Measurements from ENCODE around the gene HOXD4.

Gene HOXD4

DNA sequence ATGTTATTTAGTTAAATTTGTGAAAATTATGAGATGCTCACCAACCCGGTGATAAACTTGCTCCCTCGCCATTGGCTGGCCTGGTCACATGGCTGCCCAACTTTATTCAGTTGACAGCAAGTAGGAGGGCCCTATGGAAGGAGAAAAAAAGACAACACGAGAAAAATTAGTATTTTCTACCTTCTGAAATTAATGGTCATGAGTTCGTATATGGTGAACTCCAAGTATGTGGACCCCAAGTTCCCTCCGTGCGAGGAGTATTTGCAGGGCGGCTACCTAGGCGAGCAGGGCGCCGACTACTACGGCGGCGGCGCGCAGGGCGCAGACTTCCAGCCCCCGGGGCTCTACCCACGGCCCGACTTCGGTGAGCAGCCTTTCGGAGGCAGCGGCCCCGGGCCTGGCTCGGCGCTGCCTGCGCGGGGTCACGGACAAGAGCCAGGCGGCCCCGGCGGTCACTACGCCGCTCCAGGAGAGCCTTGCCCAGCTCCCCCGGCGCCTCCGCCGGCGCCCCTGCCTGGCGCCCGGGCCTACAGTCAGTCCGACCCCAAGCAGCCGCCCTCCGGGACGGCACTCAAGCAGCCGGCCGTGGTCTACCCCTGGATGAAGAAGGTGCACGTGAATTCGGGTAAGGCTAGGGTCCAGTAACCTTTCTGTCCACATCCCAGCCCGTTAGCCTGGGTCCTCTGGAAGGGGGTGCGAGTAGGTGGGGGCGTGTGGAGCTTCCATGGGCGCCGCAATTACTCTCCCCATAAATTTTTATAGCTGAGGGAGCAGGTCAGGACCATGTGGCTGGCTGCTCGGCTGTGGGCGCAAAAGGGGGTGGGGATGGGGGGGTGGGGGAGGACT lies at the start of gene HOXD4:
Gene HOXD4, plus strand, starts transcription at position 109 of the 846 bp plus-strand sequence. Its CDS starts 84 bp downstream, at position 193.
- peak; percentile 74 for DNase-seq (ENCODE audit: low spot score)

DNA sequence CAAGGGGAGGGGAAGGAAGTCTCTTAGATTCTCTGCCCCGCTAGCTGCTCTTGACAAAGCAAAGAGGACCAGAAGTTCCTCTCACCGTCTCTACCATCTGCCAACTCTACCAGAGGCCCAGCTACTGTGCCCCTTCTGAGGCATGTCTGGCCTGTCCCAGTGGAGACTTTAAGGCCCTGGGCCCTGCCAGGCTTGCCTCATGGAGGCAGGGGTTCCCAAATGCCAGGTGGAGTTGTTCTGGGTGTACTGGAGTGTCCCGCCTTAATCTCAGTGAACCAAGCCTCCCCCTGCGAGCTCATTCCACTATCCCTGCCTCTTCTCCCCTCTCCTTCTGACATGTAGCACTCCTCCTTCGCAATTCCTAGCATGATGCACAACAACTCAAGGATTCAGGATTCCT lies 49.5 kb upstream of the HOXD4 start:
- no peak for DNase-seq (ENCODE audit: low spot score)

DNA sequence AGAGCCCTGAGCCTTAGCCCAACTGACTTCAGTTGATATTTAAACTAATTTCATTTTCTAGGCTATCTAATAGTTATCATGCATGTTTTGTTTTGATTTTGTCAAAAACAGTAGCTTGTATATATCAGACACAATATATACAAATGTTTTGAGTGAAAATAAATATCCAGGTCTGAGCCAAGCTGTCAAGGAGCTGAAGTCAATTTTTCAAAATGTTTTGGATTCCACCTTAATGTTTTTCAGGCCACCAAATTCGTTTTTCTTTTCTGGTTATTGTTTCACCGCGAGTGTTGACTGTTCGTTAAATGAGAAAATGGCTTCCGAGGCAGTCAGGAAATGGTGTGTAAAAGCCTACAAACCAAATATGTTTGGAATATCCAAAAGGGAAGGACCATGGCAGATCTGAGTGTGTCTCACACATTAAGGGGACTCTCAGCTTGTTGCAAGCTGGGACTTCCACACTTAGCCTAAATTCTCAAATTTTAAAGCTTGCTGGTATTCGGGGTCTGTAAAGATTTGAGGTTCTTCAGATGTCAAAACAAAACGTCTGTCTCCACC lies 49.0 kb upstream of the HOXD4 start:
- no peak for DNase-seq (ENCODE audit: low spot score)

DNA sequence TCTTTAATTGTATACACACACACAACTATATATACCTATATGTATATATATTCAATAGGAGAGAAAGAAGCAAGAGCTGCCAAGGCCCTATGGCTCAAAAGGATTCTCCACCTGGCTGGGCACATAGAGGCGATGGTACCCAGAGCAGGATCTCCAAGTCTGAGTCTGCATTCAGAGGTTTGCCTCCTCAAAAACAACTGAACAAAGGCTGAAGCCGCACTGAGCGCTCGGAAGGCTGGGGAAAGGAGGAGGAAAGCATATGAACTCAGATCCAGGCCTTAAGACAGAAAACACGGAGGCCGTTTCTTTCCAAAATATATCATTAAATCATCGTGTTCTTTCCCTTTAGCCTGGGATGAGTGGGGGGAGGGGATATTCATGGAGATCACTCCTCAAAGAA lies 48.2 kb upstream of the HOXD4 start:
- DNase-seq (ENCODE audit: low spot score): no peak

DNA sequence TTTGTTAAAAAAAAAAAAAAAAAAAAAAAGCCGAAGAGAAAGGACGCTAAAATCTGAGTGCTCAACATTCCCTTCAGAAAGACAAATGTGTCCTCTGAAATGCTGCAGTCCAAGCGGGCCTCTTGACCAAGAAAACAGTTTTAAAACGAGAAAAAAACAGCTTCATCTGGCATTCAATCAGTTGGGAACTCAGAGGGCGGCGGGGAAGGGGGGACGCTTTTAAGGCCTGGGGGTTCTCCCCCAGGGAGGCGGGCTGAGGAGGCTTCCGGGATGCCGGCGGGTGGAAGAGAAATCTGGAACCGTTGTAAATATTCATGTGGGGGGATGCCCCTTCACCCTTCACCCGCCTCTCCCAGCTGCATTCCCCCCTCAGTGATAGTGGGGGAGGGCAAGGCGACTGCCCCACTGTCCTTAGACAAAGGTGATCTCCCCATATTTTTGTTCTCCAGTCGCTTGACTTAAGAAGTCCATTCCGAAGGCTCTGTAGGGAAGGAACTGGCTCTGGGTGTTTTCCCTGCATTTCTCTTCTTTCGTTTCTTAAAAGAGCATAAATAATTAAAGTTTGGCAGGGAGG lies 47.5 kb upstream of the HOXD4 start:
- DNase-seq (ENCODE audit: low spot score): no peak

DNA sequence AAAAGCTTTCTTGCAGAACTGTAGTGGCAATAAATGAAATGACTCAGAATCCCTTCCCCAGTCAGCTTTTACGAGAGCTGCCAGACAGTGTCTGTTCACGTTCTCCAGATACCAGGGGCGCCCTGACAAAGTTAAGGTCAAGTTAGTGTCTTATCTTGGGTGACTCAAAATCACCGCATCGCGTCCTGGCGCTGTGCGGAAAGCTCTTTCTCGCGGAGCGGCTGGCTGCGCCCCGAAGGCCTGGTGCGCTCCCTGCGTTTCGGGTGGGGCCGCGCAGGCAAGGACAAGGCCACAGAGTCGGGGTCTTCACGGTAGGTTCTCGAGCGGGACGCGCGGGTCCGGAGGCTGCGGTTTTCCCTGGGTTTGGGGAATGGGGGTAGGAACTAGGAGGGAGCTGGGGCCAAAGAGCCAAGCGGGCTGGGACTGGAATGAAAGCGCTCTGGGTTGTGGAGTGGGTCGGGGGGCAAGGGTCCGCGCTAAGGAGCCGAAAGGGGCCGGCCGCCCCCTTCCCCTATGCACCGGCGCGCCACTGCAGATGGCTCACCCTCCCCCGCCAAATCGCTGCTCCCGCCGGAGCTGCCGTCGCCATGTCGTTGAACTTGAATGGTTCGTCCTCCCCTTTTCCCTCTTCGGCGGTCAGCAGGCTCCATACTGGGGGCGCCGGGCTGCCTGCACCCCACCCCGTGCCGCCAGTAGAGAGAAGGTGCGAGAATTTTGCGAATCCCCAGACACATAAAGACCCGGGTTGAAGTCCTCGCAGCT lies 46.9 kb upstream of the HOXD4 start:
- DNase-seq (ENCODE audit: low spot score): peak; percentile 74

DNA sequence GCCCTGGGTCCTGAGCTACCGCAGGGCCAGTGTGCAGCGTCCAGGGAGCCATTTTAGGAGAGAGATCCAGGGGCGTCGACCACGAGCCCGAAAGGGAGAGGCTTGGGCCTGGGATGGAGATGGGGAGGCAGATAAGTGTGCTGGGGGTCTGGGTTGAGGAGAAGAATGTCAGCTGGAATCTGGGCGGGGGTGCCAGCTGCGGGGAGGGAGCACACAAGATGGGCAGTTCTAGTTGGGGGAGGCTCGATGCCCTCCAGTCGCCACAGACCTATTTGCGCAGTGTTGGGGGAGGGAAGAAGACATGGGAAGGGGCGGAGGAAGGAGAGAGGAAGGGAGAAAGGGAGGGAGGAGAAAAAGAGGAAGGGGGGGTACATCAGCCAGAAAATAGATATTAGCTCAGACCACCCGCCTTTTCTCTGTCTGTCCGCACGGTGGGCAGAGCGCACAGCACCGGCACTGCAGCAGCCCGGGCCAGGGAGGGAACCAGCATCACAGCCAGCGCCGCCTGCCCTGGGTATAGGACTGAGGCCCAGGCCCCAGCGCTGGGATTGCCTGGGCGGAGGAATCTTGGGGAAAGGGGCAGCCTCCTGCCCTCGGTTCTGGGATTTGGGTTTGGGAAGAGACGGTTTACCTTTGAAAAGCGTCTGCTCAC lies 46.1 kb upstream of the HOXD4 start:
- DNase-seq (ENCODE audit: low spot score): no peak

DNA sequence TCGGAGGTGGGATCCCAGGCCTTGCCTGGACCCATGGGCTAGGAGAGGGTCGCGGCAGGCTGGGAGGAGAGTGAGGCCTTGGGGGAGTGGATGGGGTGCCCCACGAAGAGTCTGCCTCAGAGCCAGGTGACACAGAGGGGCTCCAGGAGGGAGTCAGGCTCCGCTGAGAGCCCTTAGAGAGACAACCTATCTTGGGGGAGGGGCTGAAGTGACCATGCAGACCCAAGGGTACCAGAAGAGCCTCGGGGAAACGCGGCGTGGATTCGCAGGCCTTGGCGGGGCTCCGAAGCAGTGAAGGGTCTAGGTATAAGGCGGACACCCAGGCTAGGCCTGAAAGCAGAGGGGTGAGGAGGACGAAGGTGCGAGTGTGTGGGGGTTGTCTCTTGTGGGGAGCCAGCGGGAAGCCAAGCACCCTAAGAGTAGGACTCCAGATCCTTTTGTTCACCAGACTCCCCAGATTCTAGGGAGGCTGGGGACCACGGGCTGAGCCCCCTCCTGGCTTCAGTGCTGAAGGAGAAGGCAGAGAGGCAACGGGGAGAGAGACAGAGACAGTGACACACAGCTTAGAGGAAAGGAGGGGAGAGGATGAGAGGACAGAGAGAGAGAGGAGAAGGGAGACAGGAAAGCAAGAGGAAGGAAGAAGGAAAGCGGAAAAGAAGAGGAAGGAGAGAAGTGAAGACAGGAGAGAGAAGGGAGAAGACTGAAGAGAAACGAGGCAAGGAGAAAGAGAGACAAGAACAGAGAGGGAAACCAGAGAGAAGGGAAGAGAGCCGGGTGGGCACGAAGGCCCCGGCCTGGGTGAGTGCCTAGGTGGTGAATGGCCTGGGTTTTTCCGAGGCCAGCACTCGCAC lies 45.4 kb upstream of the HOXD4 start:
- DNase-seq (ENCODE audit: low spot score): no peak

DNA sequence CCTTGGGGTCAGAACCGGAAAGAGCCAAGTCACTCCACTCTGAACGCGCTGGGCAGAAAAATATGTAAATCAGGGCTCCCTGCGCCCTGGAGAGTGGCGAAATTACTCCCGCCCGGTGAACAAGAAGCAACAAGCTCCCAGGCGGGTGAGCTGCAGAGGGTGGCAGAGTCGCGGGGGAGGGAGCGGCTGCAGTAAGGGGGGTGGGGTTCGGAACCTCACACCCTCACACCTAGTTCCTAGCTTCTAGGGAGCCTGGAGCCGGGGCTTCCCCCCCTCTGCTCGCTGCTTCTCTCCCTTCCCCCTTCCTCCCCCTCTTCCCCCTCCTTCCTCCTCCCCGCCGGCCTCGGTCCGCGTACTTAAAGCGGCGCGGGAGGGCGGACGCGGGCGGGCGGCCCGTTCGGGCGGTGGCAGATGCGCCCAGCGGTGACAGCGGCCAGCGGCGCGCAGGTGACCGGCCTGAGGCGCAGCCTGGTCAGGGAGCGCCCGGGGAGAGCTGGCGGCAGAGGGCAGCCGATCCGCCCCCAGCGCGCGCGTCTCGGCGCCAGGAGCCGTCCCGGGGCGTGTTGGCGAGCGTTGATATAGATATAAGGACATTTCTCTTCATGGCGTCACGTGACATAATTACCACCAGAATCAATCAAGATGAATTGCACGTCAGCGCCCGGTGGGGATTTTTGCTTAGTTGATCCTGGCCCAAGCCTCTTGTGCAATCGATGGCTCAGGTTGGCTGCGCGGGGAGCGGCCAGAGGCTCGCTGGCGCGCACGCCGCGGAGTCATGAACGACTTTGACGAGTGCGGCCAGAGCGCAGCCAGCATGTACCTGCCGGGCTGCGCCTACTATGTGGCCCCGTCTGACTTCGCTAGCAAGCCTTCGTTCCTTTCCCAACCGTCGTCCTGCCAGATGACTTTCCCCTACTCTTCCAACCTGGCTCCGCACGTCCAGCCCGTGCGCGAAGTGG lies 44.5 kb upstream of the HOXD4 start, which contains the start of gene HOXD11:
Gene HOXD11, plus strand, starts transcription at position 700 of the 959 bp plus-strand sequence. Its CDS starts 76 bp downstream, at position 776.
- DNase-seq (ENCODE audit: low spot score): peak; percentile 65

DNA sequence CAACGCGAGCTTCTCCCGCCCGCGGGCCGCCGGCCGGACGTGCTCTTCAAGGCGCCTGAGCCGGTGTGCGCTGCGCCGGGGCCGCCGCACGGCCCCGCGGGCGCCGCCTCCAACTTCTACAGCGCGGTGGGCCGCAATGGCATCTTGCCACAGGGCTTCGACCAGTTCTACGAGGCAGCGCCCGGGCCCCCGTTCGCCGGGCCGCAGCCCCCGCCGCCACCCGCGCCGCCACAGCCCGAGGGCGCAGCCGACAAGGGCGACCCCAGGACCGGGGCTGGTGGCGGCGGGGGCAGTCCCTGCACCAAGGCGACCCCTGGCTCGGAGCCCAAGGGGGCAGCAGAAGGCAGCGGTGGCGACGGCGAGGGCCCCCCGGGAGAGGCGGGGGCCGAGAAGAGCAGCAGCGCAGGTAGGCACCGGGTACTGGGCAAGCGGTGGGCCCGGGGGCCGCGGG lies 43.6 kb upstream of the HOXD4 start:
- no peak for DNase-seq (ENCODE audit: low spot score)

DNA sequence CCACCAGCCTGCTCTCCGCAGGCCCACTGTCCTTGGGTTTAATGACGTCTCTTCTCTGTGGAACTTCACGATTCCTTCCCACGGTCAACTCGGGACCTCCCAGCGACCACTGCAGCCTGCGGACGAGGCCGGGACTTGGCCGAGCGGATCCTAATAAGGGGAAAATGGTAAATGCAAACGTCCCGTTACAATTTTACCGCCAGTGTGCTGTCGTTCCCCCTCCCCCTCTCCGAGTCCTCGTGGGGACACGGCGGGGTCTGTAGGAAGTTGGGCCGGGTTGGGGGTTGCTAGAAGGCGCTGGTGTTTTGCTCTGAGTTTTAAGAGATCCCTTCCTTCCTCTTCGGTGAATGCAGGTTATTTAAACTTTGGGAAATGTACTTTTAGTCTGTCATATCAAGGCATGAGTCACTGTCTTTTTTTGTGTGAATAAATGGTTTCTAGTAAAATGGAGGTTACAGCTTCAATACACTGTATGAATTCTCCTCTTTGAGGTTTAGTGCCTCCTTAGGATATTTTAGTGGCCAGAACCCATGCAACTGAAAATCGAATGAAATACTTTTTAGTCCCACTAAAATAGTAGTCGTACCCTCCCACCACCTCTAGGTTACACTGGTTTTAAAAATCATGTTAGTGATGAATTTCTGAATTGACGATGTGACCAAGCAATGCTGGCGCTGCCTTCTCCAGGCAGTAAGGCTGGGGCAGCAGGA lies 42.0 kb upstream of the HOXD4 start:
- DNase-seq (ENCODE audit: low spot score): no peak

DNA sequence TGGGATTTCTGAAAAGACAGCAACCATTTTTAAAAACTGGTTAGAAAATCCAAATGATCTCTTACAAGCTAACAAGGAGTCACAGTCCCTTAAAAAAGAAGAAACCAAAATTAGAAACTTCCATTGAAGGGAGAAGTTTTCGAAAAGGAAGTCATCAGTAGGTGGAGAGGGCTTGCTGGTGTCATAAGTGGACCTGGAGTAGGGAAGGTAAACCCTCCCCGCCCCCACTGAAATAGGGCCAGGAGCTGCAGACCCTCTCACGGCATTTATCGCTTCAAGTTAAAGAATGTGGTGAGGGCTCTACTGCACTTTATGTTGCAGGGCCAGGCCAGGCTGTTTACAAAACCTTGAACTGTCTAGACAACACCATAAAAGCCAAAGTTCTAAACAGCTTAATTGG lies 41.4 kb upstream of the HOXD4 start:
- no peak for DNase-seq (ENCODE audit: low spot score)

DNA sequence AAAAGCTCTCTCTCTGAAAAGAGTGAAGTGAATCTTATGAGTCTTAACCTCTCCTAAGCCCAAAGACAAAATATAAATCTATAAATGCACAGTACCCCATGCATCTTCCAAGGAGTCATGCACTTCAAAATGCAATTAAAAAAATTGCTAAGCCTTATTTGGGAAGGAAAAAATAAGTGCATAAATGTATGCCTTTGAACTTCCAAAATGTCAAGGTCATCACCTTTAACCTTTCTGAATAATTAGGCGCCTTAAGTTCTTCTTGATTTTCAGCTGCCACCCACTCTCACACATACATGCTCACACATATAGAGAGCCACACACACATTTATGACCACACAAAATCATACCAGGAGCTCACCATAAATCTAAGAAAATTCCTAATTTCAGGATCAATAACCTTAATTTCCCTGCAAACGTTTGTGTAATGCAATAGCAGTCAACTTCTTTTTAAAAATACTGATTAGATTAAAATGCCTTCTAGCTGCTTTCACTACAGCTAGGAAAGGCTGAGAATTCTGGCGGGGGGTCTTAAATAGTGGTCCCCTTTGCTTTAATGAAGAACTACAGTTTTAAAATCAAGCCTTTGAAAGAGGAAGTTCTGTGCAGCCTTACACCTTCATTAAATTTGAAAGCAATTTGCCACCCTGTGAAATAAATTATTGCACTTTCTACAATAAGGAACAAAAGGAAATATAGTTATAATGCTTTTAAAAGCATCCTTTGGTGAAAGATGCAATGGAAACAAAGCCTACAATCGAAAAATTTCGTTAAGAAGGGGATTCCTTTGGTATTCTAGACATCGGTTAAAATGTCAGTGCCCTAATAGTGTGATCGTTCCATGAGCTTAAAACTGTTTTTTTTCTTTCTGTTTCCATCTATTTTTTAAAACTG lies 40.7 kb upstream of the HOXD4 start:
- no peak for DNase-seq (ENCODE audit: low spot score)

DNA sequence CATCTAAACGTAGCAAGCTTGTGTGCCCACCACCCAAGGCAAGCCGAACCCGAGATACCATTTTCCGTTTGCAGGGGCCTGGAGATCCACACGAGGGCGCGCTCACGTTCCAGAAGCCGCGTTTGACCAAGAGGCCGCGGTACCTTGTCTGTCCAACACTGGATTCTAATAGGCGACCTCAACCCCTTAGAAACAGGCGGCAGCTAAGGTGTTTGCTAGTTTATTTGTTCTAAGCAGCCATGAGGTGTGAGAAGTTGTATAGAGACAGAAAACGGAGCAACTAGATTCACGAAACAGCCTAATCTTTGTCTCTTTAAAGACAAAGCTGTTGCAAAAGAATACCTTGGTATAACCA lies 40.1 kb upstream of the HOXD4 start:
- peak; percentile 81 for DNase-seq (ENCODE audit: low spot score)

DNA sequence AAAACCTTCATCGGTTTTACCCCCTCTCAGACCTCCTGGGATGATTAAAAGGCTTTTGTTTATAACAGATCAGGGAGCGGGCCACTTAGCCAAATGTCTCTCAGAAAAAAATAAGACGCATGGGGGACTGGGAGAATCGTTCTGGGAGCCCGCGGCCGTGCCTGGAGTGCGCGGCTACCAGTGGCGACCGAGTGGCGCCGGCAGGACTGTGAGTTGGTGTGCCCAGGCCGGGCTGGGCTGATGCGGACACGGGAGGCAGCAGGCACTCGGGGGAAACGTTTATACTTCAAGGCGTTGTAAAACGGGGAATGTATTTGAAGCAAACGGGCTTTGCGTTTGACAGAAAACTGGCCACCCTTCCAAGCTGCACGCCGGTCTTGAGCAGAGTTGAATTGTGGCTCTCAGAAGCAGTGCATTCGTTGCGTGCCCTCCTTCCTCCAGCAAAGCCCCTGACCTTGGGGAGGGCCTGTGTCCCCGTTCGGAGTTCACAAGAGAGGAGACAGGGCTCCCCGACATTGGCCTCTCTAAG lies 39.4 kb upstream of the HOXD4 start:
- DNase-seq (ENCODE audit: low spot score): no peak

DNA sequence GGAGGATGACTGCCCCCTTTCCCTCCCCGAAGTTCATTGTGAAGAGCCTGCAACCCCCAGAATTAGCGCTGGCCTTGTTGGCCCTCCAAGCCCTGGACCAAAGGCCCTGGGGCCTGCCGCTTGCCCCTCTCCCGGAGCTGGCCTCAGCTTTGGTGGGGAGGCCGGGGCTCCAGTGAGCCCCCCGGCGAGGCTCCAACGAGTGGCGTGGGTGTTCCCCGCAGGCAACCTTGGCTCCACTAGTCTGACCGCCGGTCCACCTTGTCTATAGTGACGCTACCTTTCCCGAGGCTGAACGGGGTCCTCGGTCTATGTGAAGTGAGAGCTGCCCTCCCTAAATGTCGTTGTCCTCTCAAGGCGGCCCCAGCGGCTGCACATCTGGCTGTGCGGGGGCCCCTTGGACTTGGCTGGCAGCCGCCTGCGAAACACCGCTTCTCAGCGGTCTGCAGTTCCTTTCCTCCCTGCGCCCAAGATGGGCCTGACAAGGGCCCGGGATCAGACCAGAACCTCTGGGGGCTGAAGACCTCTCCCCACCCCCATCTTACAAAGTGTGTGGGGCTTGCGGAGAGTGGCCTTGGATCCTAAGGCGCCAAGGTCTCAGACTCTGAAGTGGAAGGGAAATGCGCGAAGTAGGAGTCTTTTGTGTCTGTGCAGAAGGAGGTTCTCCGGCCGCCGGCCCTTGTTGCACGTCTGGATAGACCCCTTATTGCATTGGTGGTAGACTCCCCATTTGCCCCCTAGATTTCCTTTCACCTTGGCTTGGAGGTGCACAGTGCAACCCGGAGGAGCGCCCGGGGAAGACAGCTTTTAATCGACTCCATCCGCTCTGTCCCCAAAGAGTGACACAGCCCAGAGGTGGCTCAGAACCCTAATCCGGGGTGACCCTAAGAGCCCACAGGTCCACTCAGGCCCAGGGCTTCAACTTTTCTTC lies 38.7 kb upstream of the HOXD4 start:
- DNase-seq (ENCODE audit: low spot score): no peak
